GM12878 (cell line): ENCODE data around the gene KLLN. TPM values are rescaled to one million over a fixed set of nuclear protein-coding genes. Genes with fewer than 3 reads are reported as not detected.

Experiments
- CREM ChIP-seq: IDR thresholded peaks from 2 replicates; pipeline ENCODE4 v1.6.1; 2014; ENCODE audit warnings: antibody characterized with exemption, low read depth
- DPF2 ChIP-seq: fragments of 450-650 bp; IDR thresholded peaks from 2 replicates; pipeline ENCODE4 v1.6.1; 2017; ENCODE audit warnings: mild to moderate bottlenecking
- E4F1 ChIP-seq: fragments of 450-650 bp; IDR thresholded peaks from 2 replicates; pipeline ENCODE4 v1.6.1; 2018; ENCODE audit warnings: borderline replicate concordance, mild to moderate bottlenecking; ENCODE audit not compliant: partially characterized antibody
- EED ChIP-seq: sonication (generic); IDR thresholded peaks from 2 replicates; pipeline ENCODE4 v1.6.1; 2016; ENCODE audit warnings: antibody characterized with exemption, low read depth
- EGR1 ChIP-seq, 2 experiments: IDR thresholded peaks; 1 replicate in 1 of 2; 2 replicates in 1 of 2; pipeline ENCODE4 v1.6.1; 2011 to 2012; ENCODE audit warnings: low read depth in 2 of 2, low read length in 2 of 2, borderline replicate concordance in 1 of 2, mild to moderate bottlenecking in 1 of 2, moderate library complexity in 1 of 2
- ELK1 ChIP-seq: IDR thresholded peaks from 2 replicates; pipeline ENCODE4 v1.6.1; 2012; ENCODE audit warnings: low read depth, low read length, improper control_type of control experiment
- ESRRA ChIP-seq: IDR thresholded peaks from 2 replicates; pipeline ENCODE4 v1.6.1; 2012; ENCODE audit warnings: mild to moderate bottlenecking, low read length, improper control_type of control experiment
- JUND ChIP-seq: IDR thresholded peaks from 2 replicates; pipeline ENCODE4 v1.6.1; 2012; ENCODE audit warnings: low read depth, mild to moderate bottlenecking, low read length, improper control_type of control experiment, moderate library complexity
- MXI1 ChIP-seq: fragments of 150-350 bp; IDR thresholded peaks from 2 replicates; pipeline ENCODE4 v1.6.1; 2011; ENCODE audit warnings: low read depth, mild to moderate bottlenecking, inconsistent platforms, low read length, improper control_type of control experiment
- NFIC ChIP-seq: IDR thresholded peaks from 2 replicates; pipeline ENCODE4 v1.6.1; 2012; ENCODE audit warnings: low read depth, mild to moderate bottlenecking, inconsistent platforms, low read length, moderate library complexity
- NFYB ChIP-seq: IDR thresholded peaks from 2 replicates; pipeline ENCODE4 v1.6.1; 2011; ENCODE audit warnings: low read depth, mild to moderate bottlenecking, low read length, improper control_type of control experiment, moderate library complexity; ENCODE audit not compliant: insufficient read depth
- NRF1 ChIP-seq: conservative IDR thresholded peaks from 2 replicates; pipeline ENCODE4 v1.6.1; 2011; ENCODE audit warnings: mild to moderate bottlenecking, low read depth, low read length, improper control_type of control experiment
- PAX5 ChIP-seq: IDR thresholded peaks from 2 replicates; pipeline ENCODE4 v1.6.1; 2011; ENCODE audit warnings: low read depth, low read length, borderline replicate concordance
- PAX8 ChIP-seq: fragments of 450-650 bp; IDR thresholded peaks from 2 replicates; pipeline ENCODE4 v1.6.1; 2017; ENCODE audit warnings: mild to moderate bottlenecking, moderate library complexity
- POLR2AphosphoS5 ChIP-seq: IDR thresholded peaks from 2 replicates; pipeline ENCODE4 v1.6.1; 2011; ENCODE audit warnings: mild to moderate bottlenecking, low read length, inconsistent platforms
- RBBP5 ChIP-seq: fragments of 200-600 bp; sonication (generic); conservative IDR thresholded peaks from 2 replicates; pipeline ENCODE4 v1.6.1; 2016
- RELA ChIP-seq: fragments of 450-650 bp; IDR thresholded peaks from 2 replicates; pipeline ENCODE4 v1.8.0; 2014; ENCODE audit warnings: borderline replicate concordance; ENCODE audit not compliant: partially characterized antibody
- SMAD1 ChIP-seq: fragments of 450-650 bp; IDR thresholded peaks from 2 replicates; pipeline ENCODE4 v1.6.1; 2018; ENCODE audit warnings: mild to moderate bottlenecking, low read depth; ENCODE audit not compliant: partially characterized antibody
- SP1 ChIP-seq: IDR thresholded peaks from one replicate; pipeline ENCODE4 v1.6.1; 2011; ENCODE audit warnings: low read depth, low read length
- SREBF1 ChIP-seq: IDR thresholded peaks from 2 replicates; pipeline ENCODE4 v1.6.1; 2012; ENCODE audit warnings: mild to moderate bottlenecking, low read length
- SRF ChIP-seq, 2 experiments: IDR thresholded peaks; 2 replicates each; pipeline ENCODE4 v1.6.1; 2011; ENCODE audit warnings: low read depth in 2 of 2, low read length in 2 of 2, mild to moderate bottlenecking in 1 of 2, moderate library complexity in 1 of 2
- STAT1 ChIP-seq: fragments of 450-650 bp; conservative IDR thresholded peaks from 2 replicates; pipeline ENCODE4 v1.6.1; 2014; ENCODE audit warnings: antibody characterized with exemption, mild to moderate bottlenecking
- ZBTB40 ChIP-seq: fragments of 450-650 bp; IDR thresholded peaks from 2 replicates; pipeline ENCODE4 v1.6.1; 2016; ENCODE audit warnings: mild to moderate bottlenecking, moderate library complexity, borderline replicate concordance
- ZNF24 ChIP-seq: fragments of 450-650 bp; IDR thresholded peaks from 2 replicates; pipeline ENCODE4 v1.6.1; 2017; ENCODE audit warnings: antibody characterized with exemption, mild to moderate bottlenecking
- polyA plus RNA-seq, 11 experiments: library from polyadenylated mRNA; depleted of rRNA in 4 of 11; unstranded in 6 of 11; stranded (reverse) in 5 of 11; fragments of >200 nt; fragmentation: Nextera tagmentation in 4 of 11; fragmentation: Illumina TruSeq in 1 of 11; extraction: Ambion mirVana in 4 of 11; extraction: Trizol in 1 of 11; gene quantifications; 1 replicate in 1 of 11; 2 replicates in 10 of 11; pipeline versions ENCODE4 v1.2.1 to v1.2.3, GENCODE V29; 2011 to 2016; ENCODE audit warnings: inconsistent platforms in 2 of 11, missing spikeins in 2 of 11, low read depth in 1 of 11
- total RNA-seq, 4 experiments: library from RNA; depleted of rRNA in 3 of 4; stranded (reverse); fragments of >200 nt in 3 of 4; fragmentation: Illumina TruSeq in 1 of 4; extraction: Trizol in 1 of 4; gene quantifications; 2 replicates each; pipeline versions ENCODE4 v1.2.1 to v1.2.3, GENCODE V29; 2013 to 2021

The KLLN gene
- total and polyA plus RNA-seq, 10 of the 15 experiments (the other 5 are each of a cell fraction or from before 2014, with no cell fraction given): 0.87 to 2.2 (median 1.7) TPM

- TF ChIP-seq E4F1 (no peak), MXI1 (peak; percentile 67; the same call in 1 of the 2 replicates), NRF1 (no peak; the same call in 1 of the 2 replicates), SRF (IDR thresholded peaks at IDR 0.05; ENCODE audit: low read depth in 2 of 2, low read length in 2 of 2) (peak in 1 of 2 experiments; percentile 61; a peak in 1 of 4 replicates), RBBP5 (no peak; the same call in 1 of the 2 replicates), ELK1 (peak; percentile 67), PAX5 (peak; percentile 44; the same call in 1 of the 2 replicates), NFYB (no peak), ZBTB40 (peak; percentile 73; the same call in 1 of the 2 replicates), CREM (peak; percentile 84), PAX8 (no peak), RELA (peak; percentile 79), DPF2 (peak; percentile 77), SREBF1 (no peak), EGR1 (IDR thresholded peaks at IDR 0.05; ENCODE audit: borderline replicate concordance in 1 of 2, low read depth in 2 of 2, low read length in 2 of 2) (peak; percentile 28 to 87), STAT1 (peak; percentile 92; the same call in 1 of the 2 replicates), ESRRA (no peak; the same call in 1 of the 2 replicates), SMAD1 (no peak), JUND (peak; percentile 39; the same call in 1 of the 2 replicates), SP1 (peak; percentile 100), NFIC (no peak; the same call in 1 of the 2 replicates), ZNF24 (peak; percentile 81), EED (peak; percentile 82), POLR2AphosphoS5 (peak; percentile 91)
These were observed 1.2 kb downstream of the KLLN start (continued) for GRCh38 chr10:87861953-87862678.
